Ishikawa (cell line): ENCODE measurements around the gene POLDIP3.

Experiments used
- CEBPB ChIP-seq: IDR thresholded peaks from 2 replicates; pipeline ENCODE4 v1.6.1; 2012
- CREB1 ChIP-seq: IDR thresholded peaks from 2 replicates; pipeline ENCODE4 v1.6.1; 2012; ENCODE audit warnings: low read depth
- EGR1 ChIP-seq: IDR thresholded peaks from 2 replicates; pipeline ENCODE4 v1.6.1; 2012
- EP300 ChIP-seq: IDR thresholded peaks from 2 replicates; pipeline ENCODE4 v1.6.1; 2012; ENCODE audit warnings: borderline replicate concordance
- FOXM1 ChIP-seq: IDR thresholded peaks from 2 replicates; pipeline ENCODE4 v1.6.1; 2012; ENCODE audit warnings: low read depth, borderline replicate concordance
- MAX ChIP-seq: IDR thresholded peaks from 2 replicates; pipeline ENCODE4 v1.6.1; 2012
- NFIC ChIP-seq: IDR thresholded peaks from 2 replicates; pipeline ENCODE4 v1.6.1; 2012
- RAD21 ChIP-seq: IDR thresholded peaks from 2 replicates; pipeline ENCODE4 v1.6.1; 2012; ENCODE audit warnings: low read depth
- REST ChIP-seq: IDR thresholded peaks from 2 replicates; pipeline ENCODE4 v1.6.1; 2012; ENCODE audit warnings: low read depth, mild to moderate bottlenecking
- TAF1 ChIP-seq: IDR thresholded peaks from 2 replicates; pipeline ENCODE4 v1.6.1; 2012; ENCODE audit warnings: low read depth, mild to moderate bottlenecking
- TCF12 ChIP-seq: IDR thresholded peaks from 2 replicates; pipeline ENCODE4 v1.6.1; 2012; ENCODE audit warnings: low read depth
- TEAD4 ChIP-seq: IDR thresholded peaks from 2 replicates; pipeline ENCODE4 v1.6.1; 2012
- USF1 ChIP-seq: IDR thresholded peaks from 2 replicates; pipeline ENCODE4 v1.6.1; 2012
- YY1 ChIP-seq: IDR thresholded peaks from 2 replicates; pipeline ENCODE4 v1.6.1; 2012; ENCODE audit warnings: low read depth
- ZBTB7A ChIP-seq: IDR thresholded peaks from 2 replicates; pipeline ENCODE4 v1.6.1; 2012; ENCODE audit warnings: low read depth

The POLDIP3 gene

GRCh38 chr22:42602470-42602869 is 12.2 kb downstream of the POLDIP3 start:
- TF ChIP-seq RAD21 (no peak), USF1 (no peak), ZBTB7A (no peak), YY1 (no peak), TAF1 (no peak), EGR1 (no peak), CEBPB (no peak), TEAD4 (no peak), FOXM1 (no peak), REST (no peak), MAX (no peak), EP300 (no peak), NFIC (no peak), TCF12 (no peak), CREB1 (no peak)

- no peak for TF ChIP-seq NFIC
- no peak for TF ChIP-seq TCF12
Observed at GRCh38 chr22:42601879-42602465, 12.7 kb downstream of the POLDIP3 start.

GRCh38 chr22:42596863-42597530 is 17.7 kb downstream of the POLDIP3 start:
- TF ChIP-seq FOXM1: no peak
- no peak for TF ChIP-seq CREB1
- TF ChIP-seq TAF1: no peak
- no peak for TF ChIP-seq YY1
- no peak for TF ChIP-seq EP300
- TF ChIP-seq EGR1: no peak
- no peak for TF ChIP-seq ZBTB7A
- no peak for TF ChIP-seq CEBPB
- no peak for TF ChIP-seq RAD21
- no peak for TF ChIP-seq REST
- TF ChIP-seq USF1: no peak

GRCh38 chr22:42596336-42596735 is 18.3 kb downstream of the POLDIP3 start:
- TF ChIP-seq USF1: no peak

- TF ChIP-seq YY1 (no peak), FOXM1 (no peak), EGR1 (no peak)
Observed at GRCh38 chr22:42595434-42595833, 19.2 kb downstream of the POLDIP3 start.

GRCh38 chr22:42591987-42592386 is 22.7 kb downstream of the POLDIP3 start:
- TF ChIP-seq USF1 (no peak), EGR1 (no peak), REST (no peak), RAD21 (no peak), TCF12 (no peak), ZBTB7A (no peak)
